Measurements from ENCODE around the gene OR2T35.
"Not testable (repeated sequence)": the region's sequence is repeated elsewhere in the genome, so short reads cannot be mapped to it uniquely, and the experiment has no call there.

The OR2T35 gene

GRCh38 chr1:248645178-248645577 lies at the start of gene OR2T35:
OR2T35 (minus strand) TSS chr1:248645278; CDS start chr1:248639258, 6,020 bp downstream.
- not testable (repeated sequence) for DNase-seq (ENCODE audit: low read depth)

GRCh38 chr1:248691567-248692155 lies 46.6 kb upstream of the OR2T35 start:
- no peak for DNase-seq (ENCODE audit: low read depth)

- DNase-seq (ENCODE audit: low read depth) = no peak
These were observed 43.6 kb upstream of the OR2T35 start for GRCh38 chr1:248688527-248689298.

GRCh38 chr1:248686815-248687214 lies 41.7 kb upstream of the OR2T35 start:
- peak; percentile 15 for DNase-seq (ENCODE audit: low read depth)

- no peak for DNase-seq (ENCODE audit: low read depth)
These were observed 36.6 kb upstream of the OR2T35 start for GRCh38 chr1:248681651-248682050.

GRCh38 chr1:248670003-248670402 lies 24.9 kb upstream of the OR2T35 start:
- peak; percentile 1 for DNase-seq (ENCODE audit: low read depth)

- DNase-seq (ENCODE audit: low read depth) = not testable (repeated sequence)
These were observed 18.6 kb upstream of the OR2T35 start for GRCh38 chr1:248663453-248664328.

- not testable (repeated sequence) for DNase-seq (ENCODE audit: low read depth)
These were observed 11.7 kb upstream of the OR2T35 start for GRCh38 chr1:248656797-248657196.

- DNase-seq (ENCODE audit: low read depth) = not testable (repeated sequence)
These were observed 10.3 kb upstream of the OR2T35 start, which contains the start of gene OR2T27 for GRCh38 chr1:248655354-248655753. OR2T27 (minus strand) TSS chr1:248655528; CDS start chr1:248650884, 4,644 bp downstream.

- DNase-seq (ENCODE audit: low read depth) = not testable (repeated sequence)
These were observed 3.9 kb upstream of the OR2T35 start for GRCh38 chr1:248648770-248649536.

GRCh38 chr1:248642971-248643651 lies 2.0 kb downstream of the OR2T35 start:
- DNase-seq (ENCODE audit: low read depth) = not testable (repeated sequence)

GRCh38 chr1:248641583-248641982 lies 3.5 kb downstream of the OR2T35 start:
- not testable (repeated sequence) for DNase-seq (ENCODE audit: low read depth)

- not testable (repeated sequence) for DNase-seq (ENCODE audit: low read depth)
These were observed 4.2 kb downstream of the OR2T35 start for GRCh38 chr1:248640906-248641305.

- not testable (repeated sequence) for DNase-seq (ENCODE audit: low read depth)
These were observed 5.4 kb downstream of the OR2T35 start for GRCh38 chr1:248639652-248640051.

- not testable (repeated sequence) for DNase-seq (ENCODE audit: low read depth)
These were observed 8.5 kb downstream of the OR2T35 start for GRCh38 chr1:248636612-248637011.

GRCh38 chr1:248634991-248635390 lies 10.1 kb downstream of the OR2T35 start, which contains the start of gene OR2T11:
OR2T11 (minus strand) TSS chr1:248635091; CDS start chr1:248627128, 7,963 bp downstream.
- DNase-seq (ENCODE audit: low read depth) = not testable (repeated sequence)

- peak; percentile 15 for DNase-seq (ENCODE audit: low read depth)
These were observed 13.6 kb downstream of the OR2T35 start for GRCh38 chr1:248631354-248632008.

- DNase-seq (ENCODE audit: low read depth) = no peak
These were observed 14.5 kb downstream of the OR2T35 start for GRCh38 chr1:248630551-248630950.

- no peak for DNase-seq (ENCODE audit: low read depth)
These were observed 16.9 kb downstream of the OR2T35 start for GRCh38 chr1:248627971-248628844.
